H1 (cell line): Measurements from ENCODE around the gene GRID2. TPM values are rescaled to one million over a fixed set of nuclear protein-coding genes. Genes with fewer than 3 reads are reported as not detected.
A peak's percentile ranks its signal among the peaks of the same experiment; 100 is the strongest.

Experiments
- CTCF ChIA-PET: fragments of 300-600 bp; sonication (Branson Sonifier 250); formaldehyde crosslinking; loops from one replicate; lab custom pipeline; 2021; ENCODE audit not compliant: partially characterized antibody; lab: Charles Lee
- POLR2A ChIA-PET: fragments of 300-600 bp; sonication (Branson Sonifier 250); formaldehyde crosslinking; loops from one replicate; lab custom pipeline; 2021; ENCODE audit warnings: inconsistent platforms; ENCODE audit not compliant: partially characterized antibody; lab: Charles Lee
- DNase-seq, 2 experiments: peaks; one replicate each; pipeline versions ENCODE4 v3.0.0 to v3.0.0-alpha.2; 2010 to 2022; ENCODE audit warnings: low spot score in 2 of 2, low read depth in 1 of 2, mixed read lengths in 1 of 2
- FAIRE-seq: peaks from 2 replicates; lab custom pipeline; 2011; peaks lifted over from hg19 to GRCh38; lab: Jason Lieb, UNC
- H2AFZ ChIP-seq: 2 replicates; pipeline ENCODE4 v1.8.1; 2012; ENCODE audit warnings: low read length, inconsistent platforms
- H2AK5ac ChIP-seq: 2 replicates; pipeline ENCODE4 v1.6.1; 2013; ENCODE audit warnings: low read depth, low read length
- H2BK120ac ChIP-seq: replicated peaks from 2 replicates; pipeline ENCODE3; 2013; ENCODE audit warnings: low read depth, low read length, inconsistent platforms
- H2BK12ac ChIP-seq: 2 replicates; pipeline ENCODE4 v1.6.1; 2013; ENCODE audit warnings: low read depth, low read length
- H2BK15ac ChIP-seq: 2 replicates; pipeline ENCODE4 v1.6.1; 2013; ENCODE audit warnings: low read length
- H2BK20ac ChIP-seq: 2 replicates; pipeline ENCODE4 v1.6.1; 2013; ENCODE audit warnings: low read length
- H2BK5ac ChIP-seq: 2 replicates; pipeline ENCODE4 v1.6.1; 2013; ENCODE audit warnings: low read depth, low read length
- H3K14ac ChIP-seq: 2 replicates; pipeline ENCODE4 v1.6.1; 2013; ENCODE audit warnings: inconsistent platforms; ENCODE audit not compliant: insufficient read length
- H3K18ac ChIP-seq: 2 replicates; pipeline ENCODE4 v1.6.1; 2013; ENCODE audit warnings: low read length; ENCODE audit errors: extremely low read depth
- H3K23ac ChIP-seq: 2 replicates; pipeline ENCODE4 v1.6.1; 2013; ENCODE audit warnings: inconsistent platforms; ENCODE audit not compliant: insufficient read length
- H3K23me2 ChIP-seq: 2 replicates; pipeline ENCODE4 v1.6.1; 2013; ENCODE audit warnings: low read depth, low read length
- H3K27ac ChIP-seq: 2 replicates; pipeline ENCODE4 v1.6.1; 2011; ENCODE audit warnings: low read depth, low read length, inconsistent platforms
- H3K27me3 ChIP-seq, 4 experiments: replicated peaks in 1 of 4; 1 replicate in 1 of 4; 2 replicates in 3 of 4; pipeline versions ENCODE4 v1.6.1 to v1.8.1; 2011 to 2013; ENCODE audit warnings: low read length in 3 of 4, mild to moderate bottlenecking in 3 of 4, inconsistent platforms in 2 of 4, mixed read lengths in 2 of 4, moderate library complexity in 1 of 4; ENCODE audit not compliant: control insufficient read depth in 3 of 4, insufficient read depth in 3 of 4; ENCODE audit errors: extremely low read depth in 1 of 4
- H3K36me3 ChIP-seq, 4 experiments: 2 replicates each; pipeline versions ENCODE4 v1.6.1 to v1.8.1; 2011 to 2013; ENCODE audit warnings: mild to moderate bottlenecking in 4 of 4, low read length in 3 of 4, moderate library complexity in 2 of 4, control low read depth in 1 of 4, inconsistent platforms in 1 of 4; ENCODE audit not compliant: insufficient read depth in 4 of 4, control insufficient read depth in 2 of 4
- H3K4ac ChIP-seq: replicated peaks from 2 replicates; pipeline ENCODE3; 2013; ENCODE audit warnings: low read length, low read depth, mixed read lengths, inconsistent platforms; ENCODE audit not compliant: insufficient read length
- H3K4me1 ChIP-seq, 4 experiments: replicated peaks in 1 of 4; 1 replicate in 1 of 4; 2 replicates in 3 of 4; pipeline versions ENCODE4 v1.6.1 to v1.8.1; 2011 to 2013; ENCODE audit warnings: low read length in 3 of 4, inconsistent platforms in 2 of 4, mixed read lengths in 1 of 4; ENCODE audit not compliant: insufficient read depth in 4 of 4, control insufficient read depth in 3 of 4
- H3K4me2 ChIP-seq, 2 experiments: 2 replicates each; pipeline versions ENCODE4 v1.6.1 to v1.8.1; 2011 to 2013; ENCODE audit warnings: low read depth in 2 of 2, low read length in 2 of 2, control low read depth in 1 of 2, inconsistent platforms in 1 of 2, mild to moderate bottlenecking in 1 of 2; ENCODE audit not compliant: insufficient read depth in 1 of 2
- H3K4me3 ChIP-seq, 4 experiments: fragments of 200-600, 300-600 bp in 1 of 4; sonication (generic), shearing (Covaris generic), sonication (Bioruptor Twin) in 1 of 4; 2 replicates each; pipeline versions ENCODE4 v1.5.1 to v1.8.1; 2011 to 2016; ENCODE audit warnings: low read length in 4 of 4, low read depth in 3 of 4, control low read depth in 2 of 4, inconsistent platforms in 2 of 4, mild to moderate bottlenecking in 2 of 4, mixed read lengths in 1 of 4, moderate library complexity in 1 of 4; ENCODE audit not compliant: insufficient read depth in 2 of 4; ENCODE audit errors: extremely low read depth in 1 of 4
- H3K56ac ChIP-seq: replicated peaks from 2 replicates; pipeline ENCODE3; 2013; ENCODE audit warnings: low read depth, mild to moderate bottlenecking, mixed read lengths, low read length, inconsistent platforms; ENCODE audit not compliant: insufficient read length
- H3K79me1 ChIP-seq: 2 replicates; pipeline ENCODE4 v1.6.1; 2013; ENCODE audit warnings: low read depth, low read length, control low read depth
- H3K79me2 ChIP-seq, 2 experiments: 2 replicates each; pipeline versions ENCODE4 v1.6.1 to v1.8.1; 2012 to 2013; ENCODE audit warnings: low read length in 2 of 2, mild to moderate bottlenecking in 2 of 2, inconsistent platforms in 1 of 2; ENCODE audit not compliant: insufficient read depth in 2 of 2, control insufficient read depth in 1 of 2
- H3K9ac ChIP-seq, 4 experiments: replicated peaks in 1 of 4; 1 replicate in 1 of 4; 2 replicates in 3 of 4; pipeline versions ENCODE4 v1.6.1 to v1.8.1; 2011 to 2013; ENCODE audit warnings: low read depth in 3 of 4, low read length in 3 of 4, control low read depth in 2 of 4, mild to moderate bottlenecking in 2 of 4, moderate library complexity in 2 of 4, inconsistent platforms in 1 of 4; ENCODE audit errors: extremely low read depth in 1 of 4
- H3K9me3 ChIP-seq, 2 experiments: 2 replicates each; pipeline versions ENCODE4 v1.6.1 to v1.8.1; 2012 to 2013; ENCODE audit warnings: mild to moderate bottlenecking in 2 of 2, moderate library complexity in 2 of 2, control low read depth in 1 of 2, inconsistent platforms in 1 of 2, low read depth in 1 of 2, low read length in 1 of 2, mixed read lengths in 1 of 2; ENCODE audit not compliant: insufficient read depth in 2 of 2
- H4K20me1 ChIP-seq, 2 experiments: replicated peaks in 1 of 2; 2 replicates each; pipeline versions ENCODE3 to v1.8.1; 2011 to 2013; ENCODE audit warnings: inconsistent platforms in 2 of 2, low read length in 2 of 2, mild to moderate bottlenecking in 1 of 2; ENCODE audit not compliant: insufficient read depth in 2 of 2, control insufficient read depth in 1 of 2
- H4K5ac ChIP-seq: 2 replicates; pipeline ENCODE4 v1.6.1; 2013; ENCODE audit warnings: low read length, low read depth, mixed read lengths, inconsistent platforms; ENCODE audit not compliant: insufficient read length
- H4K8ac ChIP-seq: 2 replicates; pipeline ENCODE4 v1.8.0; 2013; ENCODE audit warnings: mild to moderate bottlenecking, moderate library complexity, low read length, inconsistent platforms; ENCODE audit not compliant: insufficient read depth; ENCODE audit errors: extremely low read depth
- H4K91ac ChIP-seq: replicated peaks from 2 replicates; pipeline ENCODE3; 2013; ENCODE audit warnings: low read length, mixed read lengths, inconsistent platforms; ENCODE audit not compliant: insufficient read length
- ATF3 ChIP-seq: IDR thresholded peaks from 2 replicates; pipeline ENCODE4 v1.6.1; 2011; ENCODE audit warnings: low read depth, mild to moderate bottlenecking, low read length; ENCODE audit not compliant: insufficient read depth
- BCL11A ChIP-seq, 2 experiments: IDR thresholded peaks; one replicate each; pipeline ENCODE4 v1.6.1; 2011; ENCODE audit warnings: low read depth in 2 of 2, low read length in 2 of 2, mild to moderate bottlenecking in 2 of 2
- CBX8 ChIP-seq: fragments of 300-800, 300-1000 bp; sonication (generic); IDR thresholded peaks from 2 replicates; pipeline ENCODE4 v1.7.1; 2016; ENCODE audit warnings: low read depth, low read length, borderline replicate concordance
- EP300 ChIP-seq, 2 experiments: IDR thresholded peaks; 1 replicate in 1 of 2; 2 replicates in 1 of 2; pipeline ENCODE4 v1.6.1; 2011 to 2012; ENCODE audit warnings: low read depth in 2 of 2, low read length in 2 of 2, mild to moderate bottlenecking in 2 of 2, borderline replicate concordance in 1 of 2, inconsistent platforms in 1 of 2, moderate library complexity in 1 of 2
- GABPA ChIP-seq: IDR thresholded peaks from 2 replicates; pipeline ENCODE4 v1.6.1; 2011; ENCODE audit warnings: mild to moderate bottlenecking, low read length, moderate library complexity, borderline replicate concordance; ENCODE audit not compliant: insufficient read depth
- NRF1 ChIP-seq: IDR thresholded peaks from 2 replicates; pipeline ENCODE4 v1.6.1; 2011; ENCODE audit warnings: mild to moderate bottlenecking, low read depth, low read length, improper control_type of control experiment
- RBBP5 ChIP-seq: IDR thresholded peaks from 2 replicates; pipeline ENCODE4 v1.7.1; 2012; ENCODE audit warnings: low read depth, mild to moderate bottlenecking, inconsistent platforms, low read length, moderate library complexity, borderline replicate concordance
- RFX5 ChIP-seq: IDR thresholded peaks from 2 replicates; pipeline ENCODE4 v1.6.1; 2011; ENCODE audit warnings: low read depth, low read length, improper control_type of control experiment, borderline replicate concordance
- SIRT6 ChIP-seq: IDR thresholded peaks from one replicate; pipeline ENCODE4 v1.7.1; 2012; ENCODE audit warnings: low read length, inconsistent platforms
- USF2 ChIP-seq: IDR thresholded peaks from 2 replicates; pipeline ENCODE4 v1.6.1; 2011; ENCODE audit warnings: low read length, improper control_type of control experiment
- WGBS, 2 experiments: shearing (Covaris generic) in 1 of 2; methylation state at CpG; one replicate each; pipeline versions ENCODE4 v1.1.6 to v1.1.7; 2013 to 2015; ENCODE audit warnings: low lambda C conversion rate in 2 of 2, mixed read lengths in 2 of 2, inconsistent platforms in 1 of 2, low coverage in 1 of 2, missing lambda C conversion rate in 1 of 2; ENCODE audit not compliant: insufficient replicate concordance in 2 of 2, insufficient coverage in 1 of 2, insufficient read length in 1 of 2; ENCODE audit errors: extremely low coverage in 1 of 2, missing lambda C conversion rate in 1 of 2; 5-methylcytosine and 5-hydroxymethylcytosine counted together
- polyA plus RNA-seq, 7 experiments: library from polyadenylated mRNA; depleted of rRNA in 3 of 7; stranded (reverse) in 5 of 7; unstranded in 2 of 7; fragments of >200 nt in 5 of 7; fragments of 200-250 nt in 2 of 7; gene quantifications; 1 replicate in 5 of 7; 2 replicates in 1 of 7; 4 replicates in 1 of 7; pipeline versions ENCODE4 v1.2.1 to v1.2.3, GENCODE V29; 2011 to 2013; ENCODE audit warnings: missing spikeins in 2 of 7, mixed read lengths in 2 of 7
- total RNA-seq: library from RNA; stranded (reverse); fragmentation: NEBNext Ultra II Directional; extraction: Animal tissue kit (Norgen Biotek cat#: 25700); gene quantifications from 2 replicates; pipeline ENCODE4 v1.2.1, GENCODE V29; 2021

The GRID2 gene
- total and polyA plus RNA-seq, 2 of the 8 experiments (the other 6 are each of a cell fraction or from before 2014, with no cell fraction given) = 31.1 to 81.9 TPM

- TF ChIP-seq GABPA (no peak), SIRT6 (no peak), EP300 (IDR thresholded peaks at IDR 0.05; ENCODE audit: borderline replicate concordance in 1 of 2, low read depth in 2 of 2, low read length in 2 of 2) (no peak), BCL11A (IDR thresholded peaks at IDR 0.05; ENCODE audit: low read depth in 2 of 2, low read length in 2 of 2) (no peak), RFX5 (no peak), ATF3 (0 out of 2 replicates have a peak, but pooled peaks have one; percentile 18), USF2 (peak; percentile 26; the same call in 1 of the 2 replicates), NRF1 (no peak), CBX8 (no peak), RBBP5 (no peak)
- H3K14ac ChIP-seq = no peak overlapping the region
- H3K9me3 ChIP-seq = no peaks in the 10 kb centered on the region
- H4K5ac ChIP-seq = no peak overlapping the region
- no peak overlapping the region for H2AK5ac ChIP-seq
- FAIRE-seq (no peak), DNase-seq (no peak)
- no peak overlapping the region for H3K27ac ChIP-seq
- no peak overlapping the region for H3K9ac ChIP-seq
- no peak overlapping the region for H2BK15ac ChIP-seq
- no peak overlapping the region for H3K23ac ChIP-seq
- no peak overlapping the region for H4K8ac ChIP-seq
- 61% methylated on average over 4 of the region's 4 CpGs; no CpG with 5 or more reads in 1 of the 2 experiments for WGBS, 2 experiments
- no peak overlapping the region; a peak in 1 of 4 replicates for H3K4me2 ChIP-seq
- no peak overlapping the region for H2BK5ac ChIP-seq
- no peak overlapping the region for H3K56ac ChIP-seq
- H3K79me2 ChIP-seq = no peaks in the 10 kb centered on the region
- no peak overlapping the region for H3K4ac ChIP-seq
- H3K79me1 ChIP-seq = no peaks in the 10 kb centered on the region
- no peak overlapping the region for H3K4me3 ChIP-seq
- no peaks in the 10 kb centered on the region for H3K27me3 ChIP-seq
- no peak overlapping the region for H3K18ac ChIP-seq
- no peaks in the 10 kb centered on the region for H4K20me1 ChIP-seq
- peaks cover 0 to 6% (median 2%) of the 10 kb centered on the region in 4 experiments; a peak in 2 of 7 replicates for H3K4me1 ChIP-seq
- H2BK120ac ChIP-seq = no peak overlapping the region
- H2BK12ac ChIP-seq = no peak overlapping the region
- CTCF ChIA-PET = interaction anchor here (1.2 kb wide), 1 partner anchor 8 kb away, joined by 3 read pairs; no protein-coding TSS in a partner anchor
- no peaks in the 10 kb centered on the region for H3K23me2 ChIP-seq
- peak overlapping the region; percentile 37; the same call in 1 of the 2 replicates for H2AFZ ChIP-seq
- POLR2A ChIA-PET = interaction anchor here (0.9 to 1.3 kb wide), 3 partner anchors 8 to 393 kb away, joined by 3 read pairs; partner anchors contain the start of gene SMARCAD1
- H4K91ac ChIP-seq = no peak overlapping the region
- H2BK20ac ChIP-seq = no peak overlapping the region
- no peaks in the 10 kb centered on the region for H3K36me3 ChIP-seq
Measured at GRCh38 chr4:93814722-93815121, 1511.0 kb downstream of the GRID2 start.
